ENCODE measurements around the gene PDE4D.

PDE4D gene

DNA sequence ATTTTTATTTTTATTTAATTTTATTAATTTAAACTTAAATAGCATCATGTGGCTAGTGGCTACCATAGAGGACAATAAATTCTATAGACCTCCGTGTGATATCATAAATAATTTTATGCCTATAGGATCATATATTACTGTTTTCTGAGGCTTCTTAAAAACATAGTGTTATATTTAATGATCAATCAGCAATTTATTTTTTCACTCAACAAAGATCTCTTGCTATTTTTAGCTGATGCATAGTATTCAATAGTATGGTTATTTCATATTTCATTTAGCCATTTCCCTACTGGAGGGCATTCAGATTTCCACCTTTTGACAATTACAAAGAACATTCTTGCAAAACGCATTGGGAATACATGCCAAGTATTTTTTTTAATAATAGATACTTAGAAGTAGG is 114.1 kb downstream of the PDE4D start:
- peaks cover 3% of the 10 kb centered on the region for H3K27me3 Mint-ChIP-seq (ENCODE audit: low read depth)
- H3K4me3 Mint-ChIP-seq = no peak overlapping the region
- no peak overlapping the region for H3K27ac Mint-ChIP-seq
- no peaks in the 10 kb centered on the region for H3K36me3 Mint-ChIP-seq (ENCODE audit: low read depth)
- H3K9me3 Mint-ChIP-seq = no peaks in the 10 kb centered on the region
- H3K4me1 Mint-ChIP-seq (ENCODE audit: low read depth) = no peaks in the 10 kb centered on the region

DNA sequence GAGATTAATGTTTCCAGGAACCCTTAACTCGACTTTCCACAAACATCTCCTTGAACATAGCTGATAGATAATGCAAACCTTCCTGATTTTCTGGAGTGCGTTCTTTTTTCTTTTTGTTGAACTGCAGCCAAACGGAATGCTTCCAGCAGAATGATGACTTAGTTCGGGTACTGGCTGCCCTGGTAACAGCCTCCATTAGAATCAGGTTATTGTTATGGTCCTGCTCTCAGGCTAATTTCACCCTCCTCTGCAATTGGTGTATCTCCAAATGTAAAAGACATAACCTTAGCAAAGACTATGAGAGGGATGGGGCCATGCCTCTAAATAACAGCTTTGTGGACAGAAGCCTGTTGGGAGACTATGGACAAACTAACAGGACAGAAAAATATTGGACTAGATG is 116.5 kb downstream of the PDE4D start:
- Mint-ChIP-seq H3K4me1 (ENCODE audit: low read depth) (no peaks in the 10 kb centered on the region), H3K27me3 (ENCODE audit: low read depth) (peaks cover 8% of the 10 kb centered on the region), H3K9me3 (no peaks in the 10 kb centered on the region), H3K4me3 (no peak overlapping the region), H3K36me3 (ENCODE audit: low read depth) (no peaks in the 10 kb centered on the region), H3K27ac (no peak overlapping the region)

DNA sequence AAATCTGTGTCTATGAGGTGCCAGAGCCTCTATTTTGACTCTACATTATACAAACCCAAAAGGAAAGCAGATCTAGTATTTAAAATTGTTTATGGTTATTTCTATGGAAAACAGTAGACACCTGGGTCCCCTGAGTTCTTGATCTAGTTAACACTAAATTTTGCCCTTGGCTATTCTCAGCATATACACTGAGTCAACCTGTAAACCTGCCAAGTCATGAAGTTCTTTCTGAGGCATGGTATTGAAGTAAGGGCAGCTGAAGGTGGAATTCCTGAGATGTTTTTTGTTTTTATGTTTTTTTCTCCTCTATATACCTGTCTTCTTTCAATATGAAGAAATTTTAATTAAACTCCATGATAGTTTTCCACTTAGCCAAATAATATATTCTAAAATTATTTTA is 120.2 kb downstream of the PDE4D start:
- Mint-ChIP-seq H3K27ac (no peak overlapping the region), H3K27me3 (ENCODE audit: low read depth) (peaks cover 29% of the 10 kb centered on the region), H3K36me3 (ENCODE audit: low read depth) (no peaks in the 10 kb centered on the region), H3K4me3 (no peak overlapping the region), H3K4me1 (ENCODE audit: low read depth) (peaks cover 7% of the 10 kb centered on the region), H3K9me3 (no peaks in the 10 kb centered on the region)

DNA sequence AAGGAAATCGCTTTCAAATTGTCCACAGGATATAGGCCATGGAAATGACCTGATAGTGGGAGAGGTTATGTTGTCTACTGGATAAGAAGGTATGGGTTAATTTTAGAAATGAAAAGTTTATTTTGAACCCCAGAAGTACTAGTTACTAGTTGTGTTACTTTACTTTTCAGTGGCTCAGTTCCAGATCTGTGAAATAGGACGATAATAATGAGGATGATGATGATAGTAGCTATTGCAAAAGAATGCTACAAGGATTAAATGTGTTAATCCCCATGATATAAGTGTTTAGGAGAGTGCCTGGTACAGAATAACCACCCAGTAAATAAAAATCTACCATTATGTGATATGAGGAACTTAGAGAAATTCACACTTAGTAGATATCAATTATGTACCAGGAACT is 120.8 kb downstream of the PDE4D start:
- Mint-ChIP-seq H3K4me1 (ENCODE audit: low read depth) (peaks cover 7% of the 10 kb centered on the region), H3K27me3 (ENCODE audit: low read depth) (peaks cover 34% of the 10 kb centered on the region)

DNA sequence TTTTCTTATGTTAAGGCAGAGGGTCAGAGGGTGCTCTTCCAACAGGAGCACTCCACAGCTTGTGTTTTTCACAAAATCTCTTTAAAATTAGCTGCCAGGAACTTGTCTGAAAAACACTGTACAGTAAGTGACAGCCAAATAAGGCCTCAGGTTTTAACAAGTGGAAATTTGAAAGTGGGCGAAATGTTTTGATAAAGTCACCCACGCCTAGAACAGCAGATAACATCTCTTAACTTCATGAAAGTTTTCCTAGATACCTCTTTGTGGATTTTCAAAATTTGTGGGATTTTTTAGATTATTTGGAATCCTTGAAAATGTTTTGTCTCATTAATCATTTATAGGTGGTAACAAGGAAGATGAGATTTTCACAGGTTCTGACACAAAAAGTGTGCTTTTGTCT is 121.3 kb downstream of the PDE4D start:
- Mint-ChIP-seq H3K27me3 (ENCODE audit: low read depth) (peaks cover 40% of the 10 kb centered on the region), H3K36me3 (ENCODE audit: low read depth) (no peaks in the 10 kb centered on the region), H3K4me1 (ENCODE audit: low read depth) (peaks cover 7% of the 10 kb centered on the region), H3K9me3 (no peaks in the 10 kb centered on the region), H3K27ac (no peak overlapping the region), H3K4me3 (no peak overlapping the region)

More for the DNA sequence above, 120.8 kb downstream of the PDE4D start:
- Mint-ChIP-seq H3K27ac (no peak overlapping the region), H3K4me3 (no peak overlapping the region), H3K9me3 (no peaks in the 10 kb centered on the region), H3K36me3 (ENCODE audit: low read depth) (no peaks in the 10 kb centered on the region)

DNA sequence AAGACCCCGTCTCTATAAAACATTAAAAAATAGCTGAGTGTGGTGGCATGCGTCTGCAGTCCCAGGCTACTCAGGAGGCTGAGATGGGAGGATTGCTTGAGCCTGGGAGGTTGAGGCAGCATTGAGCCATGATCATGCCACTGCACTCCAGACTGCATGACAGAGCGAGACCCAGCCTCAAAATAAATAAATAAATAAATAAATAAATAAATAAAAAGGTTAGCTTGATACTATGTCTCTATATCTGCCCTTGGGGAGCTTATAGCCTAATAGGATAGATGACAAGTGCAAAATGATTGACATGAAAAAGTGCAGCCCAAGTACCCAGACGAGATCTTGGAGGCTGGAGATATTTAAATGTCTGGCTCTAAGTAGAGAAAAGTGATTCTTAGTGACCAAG is 122.6 kb downstream of the PDE4D start:
- Mint-ChIP-seq H3K36me3 (ENCODE audit: low read depth) (no peaks in the 10 kb centered on the region), H3K4me3 (no peak overlapping the region), H3K27me3 (ENCODE audit: low read depth) (peaks cover 48% of the 10 kb centered on the region), H3K27ac (no peak overlapping the region), H3K4me1 (ENCODE audit: low read depth) (peaks cover 7% of the 10 kb centered on the region), H3K9me3 (no peaks in the 10 kb centered on the region)

DNA sequence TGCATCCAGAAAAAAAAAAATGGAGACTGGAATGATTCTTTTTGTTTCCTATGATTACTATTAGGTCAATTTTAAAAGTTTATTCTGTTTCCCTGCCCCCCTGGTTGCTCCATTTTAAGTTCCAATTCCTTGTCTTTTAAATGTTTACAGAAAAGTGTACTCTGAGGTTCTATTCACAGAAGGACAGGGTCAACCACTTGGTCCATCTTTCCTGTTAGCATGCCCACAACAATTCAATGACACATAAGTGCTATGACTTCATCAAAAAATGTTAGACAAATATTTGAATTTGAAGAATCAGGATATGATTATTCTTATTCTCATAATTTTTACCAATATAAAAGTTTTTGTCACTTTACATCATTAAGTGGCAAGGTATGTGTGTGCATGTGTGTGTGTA is 123.7 kb downstream of the PDE4D start:
- no peaks in the 10 kb centered on the region for H3K36me3 Mint-ChIP-seq (ENCODE audit: low read depth)
- no peak overlapping the region for H3K4me3 Mint-ChIP-seq
- H3K9me3 Mint-ChIP-seq = no peaks in the 10 kb centered on the region
- H3K4me1 Mint-ChIP-seq (ENCODE audit: low read depth) = peaks cover 7% of the 10 kb centered on the region
- H3K27me3 Mint-ChIP-seq (ENCODE audit: low read depth) = peaks cover 55% of the 10 kb centered on the region
- H3K27ac Mint-ChIP-seq = no peak overlapping the region

DNA sequence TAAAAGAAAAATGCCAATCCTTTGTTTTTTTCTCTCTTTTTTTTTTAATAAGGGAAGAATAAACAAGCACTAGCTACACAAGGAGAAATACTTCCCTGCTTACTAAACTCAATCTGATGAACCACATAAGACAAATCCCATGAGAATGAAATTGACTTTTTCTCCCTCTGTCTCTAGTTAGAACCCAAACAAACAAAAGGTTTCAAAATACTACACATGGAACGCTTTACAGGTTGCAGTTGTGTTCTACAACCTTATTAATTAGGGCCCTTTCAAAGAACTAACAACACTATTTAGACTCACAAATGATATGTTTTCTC is 124.5 kb downstream of the PDE4D start:
- Mint-ChIP-seq H3K4me3 (no peak overlapping the region), H3K27me3 (ENCODE audit: low read depth) (peaks cover 55% of the 10 kb centered on the region), H3K36me3 (ENCODE audit: low read depth) (no peaks in the 10 kb centered on the region), H3K27ac (no peak overlapping the region), H3K4me1 (ENCODE audit: low read depth) (peaks cover 7% of the 10 kb centered on the region), H3K9me3 (no peaks in the 10 kb centered on the region)

DNA sequence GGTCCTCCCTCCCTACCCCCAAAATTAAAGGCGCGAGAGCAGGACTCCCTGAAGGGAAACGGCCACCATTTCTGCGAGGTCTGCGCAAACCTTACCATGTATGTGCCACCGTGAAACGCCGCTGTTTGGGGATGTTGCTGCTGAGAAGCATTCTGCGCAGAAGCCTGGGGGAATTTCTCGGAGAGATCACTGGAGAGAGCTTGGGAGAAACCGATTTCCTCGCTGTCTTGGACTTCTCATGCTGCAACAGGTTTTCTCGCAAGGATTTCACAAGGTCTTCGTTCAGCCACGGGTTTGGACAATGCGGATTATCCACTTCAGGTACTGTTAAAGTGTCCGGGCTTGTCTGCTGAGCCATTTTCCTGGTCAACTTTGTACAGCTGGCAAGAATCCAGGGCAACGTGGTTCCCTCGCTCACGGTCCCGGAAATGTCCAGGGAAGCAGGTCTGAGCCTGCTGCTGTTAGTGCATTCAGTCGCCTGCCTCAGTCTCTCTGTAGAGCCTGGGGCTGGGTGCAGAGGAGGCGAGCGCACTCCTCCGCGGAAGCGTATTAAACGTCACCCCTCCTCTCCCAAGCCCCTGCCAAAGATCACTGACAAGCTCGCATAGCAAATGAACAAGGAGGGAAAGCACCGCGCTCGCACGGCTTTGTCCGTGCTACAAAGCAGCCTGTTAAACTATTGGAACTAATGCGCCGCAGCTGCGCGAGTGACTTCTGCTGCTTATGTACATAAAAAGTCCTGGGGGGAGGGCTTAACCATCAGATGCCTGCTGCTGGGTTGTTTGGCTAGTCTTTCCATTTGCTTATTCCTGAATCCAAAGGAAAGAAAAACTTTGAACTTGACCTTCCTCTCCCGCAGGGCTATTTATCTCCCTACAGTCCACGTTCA is 125.1 kb downstream of the PDE4D start:
- Mint-ChIP-seq H3K4me3 (peak overlapping the region; percentile 66), H3K27me3 (ENCODE audit: low read depth) (peaks cover 55% of the 10 kb centered on the region), H3K27ac (no peak overlapping the region), H3K4me1 (ENCODE audit: low read depth) (peaks cover 7% of the 10 kb centered on the region), H3K36me3 (ENCODE audit: low read depth) (no peaks in the 10 kb centered on the region), H3K9me3 (no peaks in the 10 kb centered on the region)

DNA sequence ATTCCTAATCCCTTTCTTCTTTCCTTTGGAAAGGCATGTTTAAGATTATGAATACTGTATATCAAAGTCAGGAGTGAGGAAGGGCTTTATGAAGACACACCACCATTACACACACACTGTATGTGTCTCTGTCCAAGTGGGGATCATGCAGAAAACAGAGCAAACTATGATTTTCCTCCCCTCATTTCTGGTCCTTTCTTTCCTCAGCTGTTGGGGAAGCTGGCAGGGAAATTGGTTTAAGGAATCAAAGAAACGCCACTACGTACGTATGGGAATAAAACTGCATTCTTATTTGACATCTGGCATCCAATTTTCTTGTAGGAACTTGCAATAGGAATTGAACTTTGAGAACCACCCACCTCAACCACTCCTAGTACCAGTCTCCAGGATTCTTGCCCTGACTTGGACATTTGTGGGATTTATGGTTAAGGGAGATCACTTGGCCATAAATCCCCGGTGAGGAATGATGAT is 125.8 kb downstream of the PDE4D start:
- Mint-ChIP-seq H3K4me1 (ENCODE audit: low read depth) (peaks cover 7% of the 10 kb centered on the region), H3K27me3 (ENCODE audit: low read depth) (peaks cover 51% of the 10 kb centered on the region), H3K9me3 (no peaks in the 10 kb centered on the region), H3K27ac (no peak overlapping the region), H3K36me3 (ENCODE audit: low read depth) (no peaks in the 10 kb centered on the region), H3K4me3 (peak overlapping the region; percentile 66)

DNA sequence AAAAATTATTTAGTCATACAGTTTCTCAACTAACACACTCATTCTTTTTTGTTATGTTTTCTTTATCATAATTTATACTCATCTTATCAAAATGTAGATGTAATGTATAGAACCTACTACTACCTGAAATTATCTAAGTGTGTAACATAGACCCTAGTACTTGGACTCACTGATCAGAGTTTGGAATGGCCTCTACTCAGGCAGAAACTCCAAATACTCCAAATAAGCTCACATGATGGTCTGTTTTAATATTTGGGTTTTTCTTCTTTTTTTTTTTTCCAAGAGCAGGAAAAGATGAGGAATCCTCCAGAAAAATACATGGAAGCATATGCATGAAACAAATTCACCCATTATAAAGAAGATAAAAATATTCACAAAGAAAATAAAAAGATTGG is 126.3 kb downstream of the PDE4D start:
- peaks cover 50% of the 10 kb centered on the region for H3K27me3 Mint-ChIP-seq (ENCODE audit: low read depth)
- peaks cover 7% of the 10 kb centered on the region for H3K4me1 Mint-ChIP-seq (ENCODE audit: low read depth)
- H3K4me3 Mint-ChIP-seq = no peak overlapping the region
- H3K36me3 Mint-ChIP-seq (ENCODE audit: low read depth) = no peaks in the 10 kb centered on the region
- H3K9me3 Mint-ChIP-seq = no peaks in the 10 kb centered on the region
- H3K27ac Mint-ChIP-seq = no peak overlapping the region

DNA sequence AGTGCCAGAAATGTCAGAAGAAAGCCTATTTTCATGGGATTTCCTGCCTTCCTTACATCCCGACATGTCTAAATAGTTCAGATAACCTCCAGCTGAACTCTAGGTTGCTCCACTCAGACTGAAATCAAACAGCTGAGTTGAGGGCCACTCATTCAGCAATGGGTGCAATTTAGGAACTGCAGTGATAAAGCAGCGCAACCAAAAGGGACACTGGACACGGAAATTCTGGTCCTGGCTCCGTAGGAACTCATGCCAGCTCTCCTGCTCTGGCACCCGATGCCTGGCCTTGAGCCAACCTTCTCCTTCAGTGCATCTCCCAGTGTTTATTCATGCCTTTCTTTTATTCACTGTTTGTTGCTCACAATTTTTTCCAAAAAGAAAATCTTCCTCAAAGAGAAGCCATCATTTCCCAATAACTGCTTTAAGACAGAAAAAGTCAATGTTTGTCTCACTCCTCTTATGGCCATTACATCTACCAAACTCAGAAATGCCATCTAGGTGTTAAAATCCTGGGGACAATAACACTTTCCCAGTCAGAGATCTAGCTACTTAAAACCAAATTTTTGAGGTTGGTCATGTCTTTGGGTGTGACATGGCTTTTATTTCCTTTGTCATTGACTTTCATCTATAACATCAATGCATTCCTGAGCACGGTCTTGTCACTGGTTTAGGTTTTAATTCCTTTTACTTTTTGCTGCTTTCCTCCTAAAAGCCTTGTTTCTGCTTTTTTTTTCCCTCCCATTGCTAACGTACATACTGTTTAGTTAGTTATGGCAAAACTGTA is 126.9 kb downstream of the PDE4D start:
- H3K27me3 Mint-ChIP-seq (ENCODE audit: low read depth) = peaks cover 50% of the 10 kb centered on the region
- no peaks in the 10 kb centered on the region for H3K9me3 Mint-ChIP-seq
- no peak overlapping the region for H3K27ac Mint-ChIP-seq
- no peaks in the 10 kb centered on the region for H3K36me3 Mint-ChIP-seq (ENCODE audit: low read depth)
- peaks cover 7% of the 10 kb centered on the region for H3K4me1 Mint-ChIP-seq (ENCODE audit: low read depth)
- H3K4me3 Mint-ChIP-seq = no peak overlapping the region

DNA sequence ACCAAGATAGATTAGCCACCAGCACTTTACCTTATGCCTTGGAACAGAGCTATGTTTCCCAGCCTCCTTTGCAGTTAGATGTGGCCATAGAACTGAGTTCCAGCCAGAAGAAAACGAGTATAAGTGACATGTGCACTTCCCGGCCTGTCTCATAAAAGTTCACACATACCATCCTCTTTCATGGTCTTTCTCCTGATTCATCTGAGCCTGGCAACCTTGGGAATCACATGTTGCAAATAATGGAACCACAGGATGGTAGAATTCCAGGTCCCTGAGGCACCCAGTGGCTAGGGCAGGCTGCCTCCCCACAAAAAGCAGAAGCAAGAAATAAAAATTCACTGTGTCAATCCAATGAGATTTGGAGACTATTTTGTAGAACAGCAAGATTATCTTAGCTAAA is 128.1 kb downstream of the PDE4D start:
- Mint-ChIP-seq H3K27me3 (ENCODE audit: low read depth) (peaks cover 49% of the 10 kb centered on the region), H3K36me3 (ENCODE audit: low read depth) (no peaks in the 10 kb centered on the region), H3K27ac (no peak overlapping the region), H3K4me3 (no peak overlapping the region), H3K4me1 (ENCODE audit: low read depth) (peaks cover 7% of the 10 kb centered on the region), H3K9me3 (no peaks in the 10 kb centered on the region)

DNA sequence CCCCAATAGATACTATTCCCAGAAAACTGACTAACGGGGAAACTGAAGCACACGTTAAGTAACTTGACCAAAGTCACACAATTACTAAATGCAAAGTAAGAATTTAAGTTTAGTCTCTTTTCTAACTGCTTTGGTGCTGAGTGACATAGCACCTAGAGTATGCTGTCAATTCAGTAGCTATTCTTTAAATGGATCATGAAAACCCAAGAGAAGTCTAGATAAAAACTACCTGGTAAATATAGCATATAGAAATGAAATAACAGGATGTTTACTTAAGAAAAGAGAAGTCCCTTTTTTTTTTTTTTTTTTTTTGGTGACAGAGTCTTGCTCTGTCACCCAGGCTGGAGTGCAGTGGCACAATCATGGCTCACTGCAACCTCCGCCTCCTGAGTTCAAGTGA is 129.2 kb downstream of the PDE4D start:
- H3K27me3 Mint-ChIP-seq (ENCODE audit: low read depth) = peaks cover 40% of the 10 kb centered on the region
- H3K36me3 Mint-ChIP-seq (ENCODE audit: low read depth) = no peaks in the 10 kb centered on the region
- H3K9me3 Mint-ChIP-seq = no peaks in the 10 kb centered on the region
- H3K4me1 Mint-ChIP-seq (ENCODE audit: low read depth) = peaks cover 7% of the 10 kb centered on the region
- no peak overlapping the region for H3K4me3 Mint-ChIP-seq
- H3K27ac Mint-ChIP-seq = no peak overlapping the region

DNA sequence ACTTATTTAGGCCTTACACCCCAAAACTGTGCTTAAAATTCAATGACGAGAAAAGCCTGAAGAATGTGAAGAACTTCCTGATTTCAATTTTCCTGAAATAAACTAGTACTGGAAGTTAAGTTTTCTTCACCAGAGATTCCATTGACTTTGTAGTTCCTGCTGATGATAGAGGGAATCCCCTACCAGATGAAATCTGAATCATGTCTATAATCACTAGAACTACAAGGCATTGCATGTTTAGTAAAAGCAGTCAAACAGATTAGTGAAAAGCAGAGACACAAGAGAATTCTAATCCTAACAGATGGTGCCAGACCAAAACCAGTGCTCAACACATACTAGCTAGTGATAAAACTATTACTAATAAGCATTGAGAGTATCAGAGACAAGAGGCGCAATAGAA is 130.0 kb downstream of the PDE4D start:
- H3K27ac Mint-ChIP-seq = no peak overlapping the region
- H3K9me3 Mint-ChIP-seq = no peaks in the 10 kb centered on the region
- H3K4me1 Mint-ChIP-seq (ENCODE audit: low read depth) = peaks cover 1% of the 10 kb centered on the region
- H3K36me3 Mint-ChIP-seq (ENCODE audit: low read depth) = no peaks in the 10 kb centered on the region
- H3K27me3 Mint-ChIP-seq (ENCODE audit: low read depth) = peaks cover 32% of the 10 kb centered on the region
- no peak overlapping the region for H3K4me3 Mint-ChIP-seq

All from T-helper 1 cell treated with Interleukin-12 subunit alpha and Interleukin-12 subunit beta and Interleukin-4 antibody, amounts not matched to agents 30 μg/mL and 1 μg/mL, for 36 hours (primary cell).